GDM1 (cell line): ENCODE results near the gene CHTOP.
"Not testable (repeated sequence)": the region's sequence is repeated elsewhere in the genome, so short reads cannot be mapped to it uniquely, and the experiment has no call there.

Experiments used
- DNase-seq: peaks from one replicate; lab custom pipeline; 2025; lab: John Stamatoyannopoulos, UW

CHTOP gene

GRCh38 chr1:153663211-153663610, 29.3 kb downstream of the CHTOP start:
- DNase-seq = no peak

GRCh38 chr1:153667439-153667838, 33.6 kb downstream of the CHTOP start:
- no peak for DNase-seq

DNA sequence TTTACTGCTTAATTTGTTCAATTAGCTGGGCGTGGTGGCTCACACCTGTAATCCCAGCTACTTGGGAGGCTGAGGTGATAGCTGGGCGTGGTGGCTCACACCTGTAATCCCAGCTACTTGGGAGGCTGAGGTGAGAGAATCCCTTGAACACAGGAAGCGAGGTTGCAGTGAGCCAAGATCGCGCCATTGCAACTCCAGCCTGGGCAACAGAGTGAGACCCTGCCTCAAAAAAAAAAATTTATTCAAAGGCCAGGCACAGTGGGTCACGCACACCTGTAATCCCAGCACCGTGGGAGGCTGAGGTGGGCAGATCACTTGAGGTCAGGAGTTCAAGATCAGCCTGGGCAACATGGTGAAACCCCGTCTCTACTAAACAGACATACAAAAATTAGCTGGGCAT, 34.8 kb downstream of the CHTOP start:
- DNase-seq = not testable (repeated sequence)

GRCh38 chr1:153669606-153670005, 35.7 kb downstream of the CHTOP start:
- DNase-seq = no peak

GRCh38 chr1:153670257-153670858, 36.5 kb downstream of the CHTOP start:
- DNase-seq = no peak

- DNase-seq = peak; percentile 96
Observed at GRCh38 chr1:153670859-153671627, 37.2 kb downstream of the CHTOP start, which contains the start of gene ILF2. Gene ILF2, minus strand, starts transcription at chr1:153670993. Its CDS starts 71 bp downstream, at chr1:153670922.

GRCh38 chr1:153671628-153672353, 37.9 kb downstream of the CHTOP start:
- DNase-seq = not testable (repeated sequence)

DNA sequence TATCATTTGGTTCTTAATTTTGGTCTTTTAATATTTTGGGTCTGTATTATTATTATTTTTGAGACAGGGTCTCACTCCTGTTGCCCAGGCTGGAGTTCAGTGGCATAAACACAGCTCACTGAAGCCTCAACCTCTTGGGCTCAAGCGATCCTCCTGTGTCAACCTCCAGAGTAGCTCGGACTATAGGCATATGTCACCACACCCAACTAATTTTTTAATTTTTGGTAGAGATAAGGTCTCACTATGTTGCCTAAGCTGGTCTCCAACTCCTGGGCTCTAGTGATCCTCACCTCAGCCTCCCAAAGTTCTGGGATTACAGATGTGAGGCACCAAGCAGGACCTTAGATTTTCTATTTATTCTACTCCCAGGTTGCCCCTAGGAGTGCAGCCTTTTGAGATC, 39.6 kb downstream of the CHTOP start:
- DNase-seq = no peak

DNA sequence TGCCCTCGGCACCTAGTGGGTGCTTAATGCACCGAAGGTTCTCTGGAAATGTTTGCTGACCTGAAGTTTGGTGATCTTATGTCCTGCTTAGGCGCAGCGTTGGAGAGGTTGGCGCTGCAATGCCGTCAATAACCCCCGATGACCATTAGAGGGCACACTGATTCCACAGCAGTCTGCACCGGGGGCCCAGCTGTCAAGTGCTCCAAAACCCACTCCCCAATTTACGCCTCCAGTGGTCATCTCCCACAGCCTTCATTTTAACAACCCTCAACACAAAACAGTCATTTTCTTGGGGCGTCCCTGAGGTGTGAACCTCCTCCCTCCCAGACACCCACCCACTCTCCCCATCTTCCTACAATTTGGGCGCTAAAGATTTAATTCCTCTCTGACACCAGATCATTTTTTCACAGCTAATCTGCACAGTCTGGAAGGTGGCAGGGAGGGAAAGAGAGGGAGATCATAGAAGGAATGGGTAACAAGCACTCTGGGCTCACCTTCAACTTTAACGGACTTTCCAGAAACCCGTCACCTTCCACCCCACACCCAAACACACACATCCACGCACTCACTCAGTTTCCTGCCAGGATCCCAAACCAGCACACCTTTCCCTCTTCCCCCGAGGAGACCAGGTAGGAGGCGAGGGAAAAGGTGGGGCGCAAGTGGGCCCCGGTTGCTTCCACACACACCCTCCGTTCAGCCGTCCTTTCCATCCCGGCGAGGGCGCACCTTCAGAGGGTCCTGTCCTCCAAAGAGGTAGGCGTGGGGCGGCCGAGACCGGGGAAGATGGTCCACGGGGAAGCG, 44.1 kb downstream of the CHTOP start:
- DNase-seq = no peak

DNA sequence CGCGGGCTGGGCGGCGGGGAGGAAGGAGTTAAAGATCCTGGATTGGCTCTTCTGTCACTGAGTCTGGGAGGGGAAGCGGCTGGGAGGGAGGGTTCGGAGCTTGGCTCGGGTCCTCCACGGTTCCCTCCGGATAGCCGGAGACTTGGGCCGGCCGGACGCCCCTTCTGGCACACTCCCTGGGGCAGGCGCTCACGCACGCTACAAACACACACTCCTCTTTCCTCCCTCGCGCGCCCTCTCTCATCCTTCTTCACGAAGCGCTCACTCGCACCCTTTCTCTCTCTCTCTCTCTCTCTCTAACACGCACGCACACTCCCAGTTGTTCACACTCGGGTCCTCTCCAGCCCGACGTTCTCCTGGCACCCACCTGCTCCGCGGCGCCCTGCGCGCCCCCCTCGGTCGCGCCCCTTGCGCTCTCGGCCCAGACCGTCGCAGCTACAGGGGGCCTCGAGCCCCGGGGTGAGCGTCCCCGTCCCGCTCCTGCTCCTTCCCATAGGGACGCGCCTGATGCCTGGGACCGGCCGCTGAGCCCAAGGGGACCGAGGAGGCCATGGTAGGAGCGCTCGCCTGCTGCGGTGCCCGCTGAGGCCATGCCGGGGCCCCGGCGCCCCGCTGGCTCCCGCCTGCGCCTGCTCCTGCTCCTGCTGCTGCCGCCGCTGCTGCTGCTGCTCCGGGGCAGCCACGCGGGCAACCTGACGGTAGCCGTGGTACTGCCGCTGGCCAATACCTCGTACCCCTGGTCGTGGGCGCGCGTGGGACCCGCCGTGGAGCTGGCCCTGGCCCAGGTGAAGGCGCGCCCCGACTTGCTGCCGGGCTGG, 44.9 kb downstream of the CHTOP start, which contains the start of gene NPR1:
Gene NPR1 (plus strand): TSS at position 170 of the 818 bp plus-strand sequence. CDS start 421 bp downstream, at position 591.
- DNase-seq = no peak

GRCh38 chr1:153679337-153680119, 45.7 kb downstream of the CHTOP start:
- no peak for DNase-seq

- DNase-seq = no peak
Observed at GRCh38 chr1:153680120-153680403, 46.2 kb downstream of the CHTOP start.

DNA sequence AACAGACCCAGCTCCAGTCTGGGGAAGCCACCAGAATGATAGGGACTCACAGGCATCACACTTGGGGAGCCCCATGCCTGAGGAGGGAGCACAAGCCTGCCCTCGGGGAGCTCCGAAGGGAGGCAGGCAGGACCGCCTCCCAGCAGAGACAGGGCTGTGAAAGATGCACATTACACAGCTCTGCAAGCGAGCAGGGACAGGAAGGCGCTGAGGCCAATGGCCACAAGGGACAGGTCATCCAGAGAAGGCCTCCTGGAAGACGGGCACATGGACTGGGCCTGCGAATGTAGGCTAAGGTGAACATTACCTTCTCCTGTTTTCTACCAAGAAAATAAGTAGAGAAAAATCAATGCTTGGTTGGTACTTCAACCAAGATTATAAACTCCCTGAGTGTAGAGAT, 48.9 kb downstream of the CHTOP start:
- DNase-seq = no peak

- DNase-seq = no peak
Observed at GRCh38 chr1:153683854-153684253, 50.0 kb downstream of the CHTOP start.

DNA sequence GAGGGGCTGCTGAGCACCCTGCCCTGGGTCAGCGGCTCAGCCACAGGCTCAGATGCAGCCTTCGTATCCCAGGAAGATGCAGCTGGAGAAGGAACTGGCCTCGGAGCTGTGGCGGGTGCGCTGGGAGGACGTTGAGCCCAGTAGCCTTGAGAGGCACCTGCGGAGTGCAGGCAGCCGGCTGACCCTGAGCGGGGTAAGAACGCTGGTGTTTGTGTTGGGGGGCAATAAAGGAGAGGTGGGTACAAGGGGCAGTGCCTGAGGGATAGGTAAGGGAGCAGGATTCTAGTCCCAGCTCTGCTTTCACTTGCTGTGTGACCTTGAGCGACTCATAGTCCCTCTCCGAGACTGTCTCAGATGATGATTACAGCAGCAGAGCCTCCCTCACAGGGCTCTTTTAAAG, 51.0 kb downstream of the CHTOP start:
- no peak for DNase-seq

GRCh38 chr1:153685544-153686340, 51.9 kb downstream of the CHTOP start:
- DNase-seq = no peak

DNA sequence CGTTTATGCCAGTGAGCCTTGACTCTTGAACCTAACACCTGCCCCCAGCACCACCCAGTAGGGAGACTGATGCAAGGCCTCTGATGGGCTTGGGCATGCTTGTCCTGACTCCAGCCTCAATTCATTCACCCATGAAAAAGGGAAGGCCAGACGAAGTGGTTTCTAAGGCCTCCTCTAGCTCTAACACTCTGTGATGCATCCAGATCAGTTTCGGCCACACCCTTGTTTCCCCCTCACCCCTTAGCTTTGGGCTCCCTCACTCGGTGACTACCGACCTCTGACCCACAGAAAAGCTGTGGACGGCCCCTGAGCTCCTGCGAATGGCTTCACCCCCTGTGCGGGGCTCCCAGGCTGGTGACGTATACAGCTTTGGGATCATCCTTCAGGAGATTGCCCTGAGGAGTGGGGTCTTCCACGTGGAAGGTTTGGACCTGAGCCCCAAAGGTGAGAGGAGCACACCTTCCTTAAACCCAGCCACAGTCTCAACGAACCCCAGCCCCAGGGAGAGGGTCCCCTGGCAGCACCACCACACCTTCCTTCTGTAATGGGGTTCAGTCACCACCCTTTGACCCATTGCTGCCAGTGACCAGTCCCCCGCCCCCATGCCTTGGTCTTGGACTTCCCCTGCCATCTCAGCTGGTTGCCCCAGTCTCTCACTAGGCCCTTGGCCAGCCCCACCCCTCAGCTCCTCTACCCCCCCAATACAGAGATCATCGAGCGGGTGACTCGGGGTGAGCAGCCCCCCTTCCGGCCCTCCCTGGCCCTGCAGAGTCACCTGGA, 53.7 kb downstream of the CHTOP start:
- DNase-seq = no peak

- DNase-seq = no peak
Observed at GRCh38 chr1:153688276-153688675, 54.4 kb downstream of the CHTOP start.
